ENCODE measurements around the gene SNRPF. TPM values are rescaled to one million over a fixed set of nuclear protein-coding genes. Genes with fewer than 3 reads are reported as not detected.

The SNRPF gene
- polyA plus RNA-seq, 3 donors, result 104 to 116 (median 111) TPM

Other genes starting within 250 kb of the SNRPF start
- gene NTN4, start 68.2 kb upstream of the SNRPF start, polyA plus RNA-seq (ENCODE audit: insufficient read length in 3 of 3), result 100 to 1,000 TPM in 2 of 3 donors, 10 to 100 TPM in 1; 99.0 to 133 (median 114) TPM
- gene CCDC38, start 83.7 kb downstream of the SNRPF start, polyA plus RNA-seq (ENCODE audit: insufficient read length in 3 of 3), result under 1 TPM; 0.21 to 0.37 (median 0.35) TPM
- gene AMDHD1, start 84.4 kb downstream of the SNRPF start, polyA plus RNA-seq (ENCODE audit: insufficient read length in 3 of 3), result 1 to 10 TPM; 1.1 to 1.4 (median 1.3) TPM
- gene HAL, start 137.4 kb downstream of the SNRPF start, polyA plus RNA-seq (ENCODE audit: insufficient read length in 3 of 3), result under 1 TPM; 0.26 to 0.46 (median 0.30) TPM
- 100 to 1,000 TPM; 132 to 142 (median 132) TPM for gene LTA4H, start 176.6 kb downstream of the SNRPF start, polyA plus RNA-seq (ENCODE audit: insufficient read length in 3 of 3)